ENCODE results near the gene EEPD1.

GRCh38 chr7:36103837-36104561, 49.1 kb upstream of the EEPD1 start:
- TF ChIP-seq CTCF (IDR thresholded peaks at IDR 0.05) (no peak), POLR2A (IDR thresholded peaks at IDR 0.05) (no peak)
